GM11168 (cell line): Measurements from ENCODE around the gene FASLG.

Experiments
- in situ Hi-C: fragments of 300-500 bp; cut with MboI; formaldehyde crosslinking; loops from one replicate; pipeline ENCODE4 v1.12.0; 2022; ENCODE audit warnings: low sequenced_read_pairs; ENCODE audit not compliant: unreplicated experiment

The FASLG gene

DNA sequence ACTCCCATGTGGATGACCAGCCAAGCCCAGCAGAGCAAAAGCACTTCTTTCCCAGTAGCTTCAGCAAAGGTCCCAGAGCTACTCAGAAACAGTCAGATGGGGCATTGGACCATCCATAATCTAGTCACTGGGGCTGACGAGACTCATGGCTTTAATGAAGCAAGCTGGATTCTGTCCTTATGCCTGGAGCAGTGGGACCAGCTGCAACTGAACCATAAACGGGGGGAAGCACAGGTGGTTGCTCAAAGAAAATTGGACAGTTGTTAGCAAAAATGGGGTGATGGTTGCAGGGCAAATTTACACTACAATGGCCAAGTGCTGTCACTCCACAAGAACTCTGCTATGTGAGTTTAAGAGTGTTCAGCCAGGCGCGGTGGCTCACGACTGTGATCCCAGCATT, 17.4 kb upstream of the FASLG start:
- in situ Hi-C loops = no loop called here

DNA sequence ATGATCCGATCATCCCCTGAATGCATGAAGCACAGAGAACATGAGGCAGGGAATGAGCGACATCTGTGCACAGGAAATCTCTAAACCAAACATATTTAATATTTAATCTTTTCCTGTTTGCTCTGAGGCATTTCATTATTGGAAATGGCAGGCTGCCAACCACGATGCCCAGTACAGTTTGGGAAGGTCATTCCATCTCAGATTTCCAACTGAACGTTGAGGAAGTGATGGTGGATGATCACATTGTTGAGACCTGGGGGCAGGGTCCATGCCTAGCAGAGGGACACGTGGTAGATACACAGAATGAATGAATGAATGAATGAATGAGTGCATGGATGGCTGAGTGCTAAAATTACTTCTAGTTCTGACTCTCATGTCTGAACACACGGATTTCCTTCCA, 15.9 kb upstream of the FASLG start:
- in situ Hi-C loops = no loop called here

DNA sequence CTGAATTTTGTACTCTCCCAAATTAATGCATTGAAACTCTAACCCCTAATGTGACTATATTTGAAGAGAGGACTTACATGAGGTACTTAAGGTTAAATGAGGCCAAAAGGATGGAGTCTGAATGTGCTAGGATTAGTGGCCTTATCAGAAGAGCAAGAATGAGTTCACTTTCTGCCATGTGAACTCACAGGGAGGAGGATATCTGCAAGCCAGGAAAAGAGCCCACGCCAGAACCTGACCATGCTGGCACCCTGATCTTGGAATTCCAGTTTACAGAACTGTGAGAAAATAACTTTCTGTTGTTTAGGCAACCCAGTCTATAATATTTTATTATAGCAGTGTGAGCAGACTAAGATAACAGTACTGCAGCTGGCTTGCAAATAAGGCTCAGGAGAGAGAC, 12.2 kb upstream of the FASLG start:
- in situ Hi-C loops = no loop called here

DNA sequence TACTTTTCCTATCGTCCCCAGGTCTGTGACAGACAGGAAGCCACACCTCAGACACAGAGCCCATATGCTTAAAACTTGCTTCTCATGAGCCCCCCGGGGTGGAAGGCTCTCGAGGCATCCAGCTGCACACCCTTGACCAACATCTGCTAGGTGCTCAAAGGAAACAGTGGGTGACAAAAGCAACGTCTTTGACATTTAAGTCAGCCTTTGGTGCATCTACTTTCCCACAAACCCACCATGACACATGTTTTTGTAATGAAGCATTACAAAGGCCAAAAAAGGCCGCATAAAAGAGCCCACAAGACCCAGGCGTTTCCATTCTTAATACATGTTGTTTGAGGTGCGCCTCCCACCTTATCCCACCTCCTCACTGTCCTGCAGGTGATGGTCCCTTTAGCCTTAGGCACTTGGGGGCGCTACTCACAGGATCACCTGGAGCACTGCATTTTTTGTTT, 11.8 kb upstream of the FASLG start:
- in situ Hi-C loops = no loop called here

DNA sequence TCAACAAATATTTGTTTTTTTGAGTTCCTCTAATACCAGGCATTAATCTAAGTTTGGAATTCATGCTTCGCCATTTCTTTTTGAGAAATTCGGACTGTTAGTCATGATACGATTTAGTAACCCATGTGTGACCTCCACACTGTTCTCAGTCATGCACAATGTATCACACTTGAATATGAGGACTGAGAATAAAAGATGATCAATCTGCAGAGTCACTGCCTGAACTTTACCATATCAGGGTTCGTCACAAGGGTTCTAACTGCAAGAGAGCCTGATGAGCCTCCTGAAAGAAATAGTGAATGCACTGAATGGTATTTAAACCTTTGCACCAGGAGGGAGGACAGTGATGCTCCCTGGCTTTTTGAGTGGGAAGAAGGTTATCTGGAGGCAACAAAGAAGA, 10.9 kb upstream of the FASLG start:
- in situ Hi-C loops = no loop called here

DNA sequence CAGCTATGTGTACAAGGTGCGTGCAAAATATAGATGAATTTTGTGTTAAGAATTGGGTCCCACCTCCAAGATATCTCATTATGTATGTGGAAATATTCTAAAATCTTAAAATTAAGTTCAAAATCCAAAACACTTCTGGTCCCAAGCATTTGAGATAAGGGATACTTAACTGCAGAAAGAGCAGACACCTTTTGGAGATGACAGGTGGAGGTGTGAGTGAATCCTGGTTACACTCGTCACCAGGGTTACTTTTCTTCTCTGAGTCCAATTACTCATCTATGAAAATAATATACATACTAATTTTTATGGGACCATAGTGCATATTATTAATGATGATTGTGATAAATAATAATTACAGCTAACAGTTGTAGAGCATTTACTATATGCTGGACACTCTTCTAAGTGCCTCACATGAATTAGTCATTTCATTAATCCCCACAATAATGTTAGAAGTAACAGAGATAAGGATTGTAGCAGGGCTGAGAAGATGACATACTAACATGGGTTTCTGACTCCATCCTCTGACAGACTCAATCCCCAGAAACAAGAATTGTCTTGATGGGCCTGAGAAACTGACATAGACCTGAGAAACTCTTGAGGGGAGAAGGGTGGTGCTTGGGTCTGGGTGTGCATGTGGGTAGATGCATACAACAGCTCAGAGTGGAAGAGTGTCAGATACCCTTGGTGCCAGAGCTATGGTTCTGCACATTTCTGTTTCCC, 8.3 kb upstream of the FASLG start:
- in situ Hi-C loops = no loop called here

DNA sequence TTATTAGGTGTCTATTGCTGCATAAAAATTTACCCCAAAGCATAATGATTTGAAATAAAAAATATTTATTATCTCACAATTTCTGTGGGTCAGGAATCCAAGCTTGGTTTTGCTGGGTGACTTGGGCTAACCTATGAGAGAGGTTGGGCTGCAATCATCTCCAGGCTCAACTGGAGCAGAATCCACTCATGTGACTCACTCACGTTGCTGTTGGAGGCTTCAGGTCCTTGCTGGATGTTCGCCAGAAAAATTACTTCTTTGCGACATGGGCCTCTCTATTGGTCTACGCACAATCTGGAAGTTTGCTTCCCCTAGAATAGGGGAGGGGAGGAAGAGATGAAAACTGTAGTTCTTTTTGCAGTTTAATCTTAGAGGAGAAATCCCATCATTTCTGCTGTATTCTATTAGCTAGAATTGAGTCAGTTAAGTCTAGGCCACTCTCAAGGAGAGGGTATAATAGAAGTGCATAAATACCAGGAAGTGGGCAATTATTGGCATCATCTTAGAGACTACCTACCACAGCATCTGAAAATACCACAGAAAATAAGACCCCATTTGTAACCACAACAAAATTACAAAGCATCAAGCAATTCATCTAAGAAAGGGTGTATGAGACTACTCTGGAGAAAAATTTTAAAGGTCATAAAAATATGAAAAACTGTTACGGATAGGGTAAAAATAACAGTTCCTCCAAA, 5.7 kb upstream of the FASLG start:
- in situ Hi-C loops = no loop called here

DNA sequence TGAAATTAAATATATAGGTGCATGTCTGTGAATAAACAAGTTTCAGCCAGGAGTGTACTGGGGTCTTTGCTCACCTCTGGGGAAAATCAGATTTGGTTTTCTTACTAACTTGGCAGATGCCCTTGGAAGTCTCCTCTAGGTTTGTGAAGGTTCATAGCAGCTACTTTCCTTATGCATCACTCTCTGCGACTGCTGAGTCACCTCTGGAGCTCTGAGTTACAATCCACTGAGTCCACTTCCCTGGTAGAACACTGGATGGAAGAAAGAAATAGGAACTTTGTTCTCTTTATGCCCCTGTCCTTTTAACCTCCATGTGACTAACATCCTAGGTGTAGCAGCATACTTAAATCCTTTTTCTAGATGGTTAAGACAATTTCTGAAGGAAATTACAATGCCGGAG, 4.4 kb upstream of the FASLG start:
- in situ Hi-C loops = no loop called here

DNA sequence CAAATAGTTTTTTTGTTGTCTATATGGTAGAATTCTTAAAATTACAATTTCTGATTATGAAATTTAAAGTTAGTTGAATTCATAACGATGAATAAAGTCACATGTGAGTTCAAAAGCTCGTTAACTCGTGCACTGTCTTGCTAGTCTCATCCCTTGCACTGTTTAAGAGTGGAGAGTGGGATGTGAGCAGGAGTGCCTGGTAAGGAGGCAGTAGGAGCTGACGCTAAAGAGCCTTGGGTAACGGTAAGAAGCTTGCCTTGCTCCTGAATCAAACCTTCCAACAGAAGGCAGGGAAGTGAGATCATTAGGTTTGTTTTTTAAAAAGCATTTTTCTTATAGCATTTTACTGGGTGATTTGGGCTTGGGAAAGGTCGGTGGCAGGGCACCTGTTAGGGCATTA, 2.3 kb upstream of the FASLG start:
- in situ Hi-C loops = no loop called here

DNA sequence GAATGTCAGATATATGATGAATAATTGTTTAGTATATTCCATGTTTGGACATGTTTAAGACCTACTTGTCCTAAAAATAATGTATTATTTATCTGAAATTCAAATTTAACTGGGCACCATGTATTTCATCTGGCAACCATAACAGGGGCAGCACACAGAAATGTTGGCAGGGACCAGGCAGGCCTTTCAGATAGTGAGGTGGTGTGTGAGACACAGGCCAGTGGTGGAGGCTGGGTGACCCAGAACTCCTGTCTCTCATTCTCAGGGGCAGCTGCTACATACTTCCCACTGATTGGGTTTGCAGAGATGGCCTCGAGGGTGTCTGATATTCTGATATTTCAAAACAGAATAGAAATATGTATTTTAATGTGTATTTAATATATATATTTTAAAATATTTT, 1.3 kb upstream of the FASLG start:
- in situ Hi-C loops = no loop called here

DNA sequence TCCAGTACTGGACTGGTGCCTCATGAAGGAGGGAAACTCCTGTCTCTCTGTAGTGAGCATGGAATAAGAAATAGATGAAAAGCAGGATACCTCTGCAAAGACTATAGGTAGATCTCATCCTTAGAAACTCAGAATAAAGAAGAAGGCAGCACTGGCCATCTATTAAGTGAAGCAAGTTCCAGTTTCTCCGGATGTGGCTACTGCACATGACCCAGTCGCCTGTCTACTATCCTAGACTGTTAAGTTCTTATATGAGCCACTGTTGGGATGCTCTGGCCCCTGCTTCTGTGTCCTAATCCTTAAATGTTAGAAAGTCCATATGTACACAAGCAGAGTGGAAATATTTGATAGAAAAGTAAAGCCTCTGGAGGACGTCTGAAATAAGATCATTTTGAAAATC, 2.2 kb downstream of the FASLG start:
- in situ Hi-C loops = no loop called here

DNA sequence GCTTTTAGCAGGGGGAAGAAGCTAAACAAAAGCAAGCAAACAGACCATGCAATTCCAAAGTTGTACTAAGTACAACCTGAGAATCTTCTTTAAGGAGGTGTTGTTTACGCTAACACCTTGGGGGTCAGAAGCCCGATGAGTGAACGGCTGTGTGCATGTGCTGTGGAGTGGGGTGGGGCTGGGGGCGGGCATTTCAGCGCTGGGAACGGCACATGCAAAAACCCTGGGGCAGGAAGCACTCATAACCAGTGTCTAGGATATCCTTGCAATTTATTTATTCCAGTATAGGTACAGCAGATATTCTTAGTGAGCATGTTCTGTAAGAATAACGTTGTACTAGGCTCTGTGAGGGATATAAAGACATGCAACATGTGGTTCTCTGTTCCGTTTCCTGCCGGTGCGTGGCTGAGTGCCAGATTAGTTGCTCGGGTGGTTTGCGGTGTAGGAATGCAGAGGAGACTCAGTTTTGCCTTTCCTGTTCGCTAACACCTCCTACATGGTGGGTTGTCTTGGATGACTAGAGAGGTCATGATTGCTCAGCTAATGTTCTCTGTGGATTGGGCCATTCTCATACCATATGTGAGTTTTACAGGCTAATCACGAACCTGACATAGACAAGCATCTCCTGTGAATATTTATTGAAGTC, 3.7 kb downstream of the FASLG start:
- in situ Hi-C loops = no loop called here

DNA sequence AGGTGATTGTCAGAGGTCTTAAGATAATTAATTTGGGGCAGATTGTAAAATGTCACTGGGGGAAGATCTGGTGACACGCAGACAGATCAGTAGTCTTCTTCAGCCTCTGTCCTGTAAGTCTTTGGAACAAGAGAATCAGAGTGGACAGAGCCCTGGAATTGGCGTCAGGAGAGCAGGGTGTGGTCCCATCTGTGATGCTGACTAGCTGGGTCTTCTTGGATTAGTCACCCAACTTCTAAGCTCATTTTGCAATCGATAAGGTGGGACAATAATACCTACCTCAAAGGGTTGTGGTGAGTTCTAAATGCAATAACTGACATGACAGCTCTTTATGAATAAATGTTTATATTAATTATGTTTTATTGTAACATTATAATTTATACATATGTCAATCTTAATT, 4.8 kb downstream of the FASLG start:
- in situ Hi-C loops = no loop called here

DNA sequence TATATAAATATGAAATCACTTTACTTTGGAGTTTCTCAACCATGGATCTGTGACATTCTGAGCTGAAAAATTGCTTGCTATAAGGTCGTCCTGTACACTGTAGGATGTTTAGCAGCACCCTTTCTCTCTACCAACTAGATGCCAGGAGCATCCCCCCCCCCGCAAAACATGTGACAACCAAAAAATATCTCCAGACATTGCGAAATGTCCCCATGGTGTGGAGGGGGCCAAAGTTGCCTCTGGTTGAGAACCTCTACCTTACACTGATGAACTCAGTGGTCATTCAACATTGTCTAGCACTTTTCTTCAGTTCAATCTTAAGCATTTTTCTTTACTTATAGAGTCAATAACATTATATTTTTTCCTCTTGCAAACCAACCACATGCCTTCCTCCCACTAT, 9.2 kb downstream of the FASLG start:
- in situ Hi-C loops = no loop called here

DNA sequence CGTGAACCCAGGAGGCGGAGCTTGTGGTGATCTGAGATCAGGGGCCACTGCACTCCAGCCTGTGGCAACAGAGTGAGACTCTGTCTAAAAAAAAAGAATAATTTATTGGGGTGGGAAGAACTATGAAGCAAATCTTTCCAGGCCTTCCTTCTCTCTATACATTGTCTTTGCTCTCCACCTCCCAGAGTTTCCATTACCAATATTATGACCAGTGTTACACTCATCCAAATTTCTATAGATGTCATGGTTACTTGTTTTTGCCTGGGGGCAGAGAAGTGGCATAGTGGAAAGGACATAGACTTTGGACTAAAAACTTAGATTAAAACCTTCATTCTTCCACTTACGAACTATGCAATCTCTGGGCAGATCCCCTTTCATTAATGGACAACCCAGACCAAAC, 10.1 kb downstream of the FASLG start:
- in situ Hi-C loops = no loop called here

DNA sequence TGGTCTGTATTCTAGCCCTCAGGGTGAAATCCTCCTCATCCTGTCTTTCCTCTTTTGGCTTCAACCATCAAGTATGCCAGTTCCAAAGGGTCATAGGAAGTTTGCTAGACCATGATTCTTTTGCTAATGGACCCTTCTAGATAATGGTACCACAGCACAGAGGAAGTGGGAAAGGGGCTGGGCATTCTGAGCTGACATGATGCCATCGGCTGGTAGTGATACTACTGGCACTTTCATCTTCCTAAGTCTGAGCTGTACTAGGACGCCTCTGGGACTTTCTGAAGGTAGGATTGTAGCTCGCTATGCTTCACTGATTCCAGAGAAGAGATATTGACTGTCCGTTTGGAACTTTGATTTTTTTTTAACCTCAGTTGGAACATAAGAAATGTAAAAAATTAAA, 11.4 kb downstream of the FASLG start:
- in situ Hi-C loops = no loop called here

DNA sequence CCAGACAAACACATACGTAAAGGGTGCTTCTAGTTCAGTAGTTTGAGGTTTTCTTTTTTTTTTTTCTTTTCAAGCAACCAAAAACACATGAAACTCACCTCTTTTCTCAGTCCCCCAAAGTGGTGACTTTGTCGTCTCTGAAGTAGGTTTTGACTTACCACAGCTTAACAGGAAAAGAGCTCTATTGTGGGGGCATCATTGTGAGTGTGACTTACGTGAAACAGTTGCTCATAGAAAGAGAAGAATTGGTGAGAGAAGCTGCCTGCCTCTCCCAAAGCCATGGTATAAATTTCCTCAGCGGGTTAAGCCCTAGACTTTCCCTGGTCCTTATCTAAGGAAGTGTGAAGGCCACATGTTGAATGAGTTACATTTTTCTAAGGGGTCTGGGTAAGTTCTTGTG, 11.9 kb downstream of the FASLG start:
- in situ Hi-C loops = no loop called here

DNA sequence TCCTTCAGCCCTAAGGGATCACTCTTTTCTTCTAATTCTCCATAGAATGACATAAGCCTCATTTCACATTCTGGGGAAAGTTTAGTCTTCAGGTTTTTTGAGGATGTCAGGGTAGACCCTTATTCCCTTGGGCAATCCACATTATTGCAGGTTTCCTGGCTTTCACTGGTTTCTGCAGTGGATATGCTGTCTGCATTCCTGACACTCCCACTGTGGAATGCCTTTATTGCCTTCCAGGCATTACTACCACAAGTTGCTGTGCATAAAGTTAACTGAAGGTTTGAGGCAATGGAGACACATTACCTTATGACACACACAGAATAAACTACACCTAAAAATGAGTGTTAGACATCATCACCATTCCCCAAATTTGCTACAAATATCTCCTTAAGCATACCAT, 12.7 kb downstream of the FASLG start:
- in situ Hi-C loops = no loop called here

DNA sequence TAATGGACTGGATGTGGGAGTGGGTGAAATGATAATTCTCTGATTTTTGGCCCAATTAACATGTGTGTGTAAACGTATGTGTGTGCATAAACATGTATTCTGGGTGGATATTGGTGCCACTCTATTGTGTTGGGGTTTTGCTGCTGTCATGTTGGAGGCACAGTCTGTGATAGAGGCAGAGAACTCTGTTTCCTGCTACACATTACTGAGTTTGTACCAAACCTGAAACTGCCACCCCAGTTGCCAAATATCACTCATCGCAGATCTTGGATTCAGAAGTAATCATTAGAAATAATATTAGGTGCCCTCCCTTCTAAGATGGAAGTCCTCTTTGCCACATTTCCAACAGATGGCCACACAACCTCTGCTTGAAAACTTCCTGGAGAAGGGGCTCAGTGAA, 13.8 kb downstream of the FASLG start:
- in situ Hi-C loops = no loop called here

DNA sequence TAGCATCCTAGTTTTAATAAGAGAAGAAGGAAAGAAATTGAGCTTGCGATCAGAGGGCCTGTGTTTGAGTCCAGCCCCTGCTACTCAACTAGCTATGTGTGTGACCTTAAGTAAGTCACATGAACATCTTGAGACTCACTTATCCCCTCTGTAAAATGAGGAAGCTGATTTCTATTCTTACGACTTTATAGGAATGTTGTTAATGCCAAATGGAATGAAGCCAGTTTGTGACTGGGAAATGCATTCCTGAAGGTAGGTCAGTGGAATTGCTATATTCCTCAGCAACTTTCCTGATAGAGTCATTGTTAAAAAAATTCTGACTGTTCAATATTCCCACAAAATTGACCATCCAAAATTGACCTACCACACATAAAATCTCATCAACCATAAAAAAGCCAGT, 14.9 kb downstream of the FASLG start:
- in situ Hi-C loops = no loop called here

DNA sequence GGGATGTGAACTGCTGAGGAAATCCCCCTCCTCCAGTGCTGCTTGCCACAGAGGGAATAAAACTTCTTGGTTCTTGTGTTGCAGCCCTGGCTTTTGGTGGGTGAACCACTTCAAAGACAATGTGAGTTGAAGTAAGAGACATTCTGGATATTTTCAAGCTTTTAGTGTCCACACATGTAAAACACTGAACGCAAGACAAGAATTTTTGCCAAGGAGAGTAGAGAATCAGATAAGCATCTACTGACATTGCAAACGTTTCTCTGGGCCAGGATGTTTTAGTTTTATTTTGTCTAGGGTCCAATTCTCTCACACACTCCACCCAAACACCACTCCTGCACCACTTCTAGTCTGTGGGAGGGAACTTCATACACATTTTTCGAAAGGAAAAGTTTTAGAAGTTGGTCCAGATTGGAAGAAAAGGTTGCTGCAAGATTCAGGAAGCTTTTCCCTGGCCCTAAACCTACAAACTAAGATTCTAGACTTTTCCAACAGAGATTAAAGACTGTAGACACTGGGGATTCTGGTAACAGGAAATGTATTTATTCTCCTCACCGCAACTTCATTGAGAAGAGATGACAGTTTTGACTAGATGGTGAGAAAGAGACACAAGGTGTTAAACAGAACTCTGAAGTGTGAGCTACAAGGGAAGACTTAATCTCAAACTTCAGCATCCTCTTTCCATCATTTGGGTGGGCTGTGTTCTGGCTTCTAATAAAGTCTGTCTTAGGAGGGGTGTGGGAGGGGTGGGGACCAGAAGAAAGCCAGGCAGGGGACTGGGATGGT, 16.1 kb downstream of the FASLG start:
- in situ Hi-C loops = no loop called here
